ENCODE results near the gene TOR1A.

The TOR1A gene

DNA sequence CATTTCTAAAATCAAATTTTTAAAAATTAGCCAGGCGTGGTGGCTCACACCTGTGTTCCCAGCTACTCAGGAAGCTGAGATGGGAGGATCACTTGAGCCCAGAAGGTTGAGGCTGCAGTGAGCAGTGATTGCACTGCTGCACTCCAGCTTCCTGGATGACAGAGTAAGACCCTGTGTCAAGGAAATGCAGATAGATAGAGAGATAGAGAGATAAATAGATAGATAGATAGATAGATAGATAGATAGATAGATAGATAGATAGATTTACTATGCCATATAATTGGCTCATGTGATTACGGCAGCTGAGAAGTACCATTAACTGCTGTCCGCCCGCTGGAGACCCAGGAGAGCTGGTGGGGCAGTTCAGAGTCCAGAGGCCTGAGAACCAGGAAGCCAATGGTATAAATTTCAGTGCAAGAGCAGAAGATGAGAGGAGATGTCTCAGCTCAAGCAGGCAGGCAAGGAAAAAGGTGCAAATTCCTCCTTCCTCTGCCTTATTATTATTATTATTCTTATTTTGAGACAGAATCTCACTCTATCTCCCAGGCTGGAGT is 58.1 kb downstream of the TOR1A start:
- no peaks in the 10 kb centered on the region for H3K36me3 Mint-ChIP-seq
- no peaks in the 10 kb centered on the region for H3K4me1 Mint-ChIP-seq
- H3K27ac Mint-ChIP-seq: no peak overlapping the region
- H3K4me3 Mint-ChIP-seq: no peak overlapping the region
- no peaks in the 10 kb centered on the region for H3K9me3 Mint-ChIP-seq
- no peaks in the 10 kb centered on the region for H3K27me3 Mint-ChIP-seq

DNA sequence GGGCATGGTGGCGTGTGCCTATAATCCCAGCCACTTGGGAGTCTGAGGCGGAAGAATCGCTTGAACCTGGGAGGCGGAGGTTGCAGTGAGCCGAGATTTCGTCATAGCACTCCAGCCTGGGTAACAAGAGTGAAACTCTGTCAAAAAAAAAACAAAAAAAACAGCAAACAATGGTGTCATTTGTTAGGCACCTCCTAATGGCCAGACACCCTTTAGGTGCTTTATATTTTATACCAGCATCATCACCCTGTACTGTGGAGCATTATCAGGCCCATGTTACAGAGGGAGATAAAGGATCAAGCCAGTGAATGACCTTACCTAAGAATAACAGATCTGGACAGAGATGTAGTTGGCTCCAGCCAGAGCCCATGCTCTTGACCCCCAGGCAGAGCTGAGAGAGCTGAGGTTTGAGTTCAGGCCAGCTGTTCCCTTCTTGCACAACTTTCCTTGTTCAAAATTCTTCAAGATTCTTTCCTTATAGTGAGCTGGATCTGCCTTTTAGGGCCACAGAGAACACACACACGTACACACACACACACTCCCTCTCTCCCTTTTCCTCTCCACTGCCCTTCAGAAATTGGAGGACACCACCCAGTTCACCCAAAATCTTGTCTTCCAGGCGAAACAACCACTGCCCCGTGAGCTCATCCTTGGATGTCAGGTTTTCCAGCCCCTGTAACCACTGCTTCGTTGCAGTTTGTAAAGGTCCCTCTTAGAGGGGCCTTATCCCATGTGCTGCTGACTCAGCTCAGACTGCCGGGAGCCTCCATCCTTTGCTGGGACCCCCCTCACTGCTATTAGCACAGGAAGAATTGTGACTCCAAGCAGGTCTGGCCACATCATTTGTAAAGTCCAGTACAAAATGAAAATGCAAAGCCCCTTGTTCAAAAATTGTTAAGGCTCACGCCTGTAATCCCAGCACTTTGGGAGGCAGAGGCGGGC is 60.7 kb downstream of the TOR1A start:
- Mint-ChIP-seq H3K4me1 (peaks cover under 1% of the 10 kb centered on the region), H3K4me3 (no peak overlapping the region), H3K27ac (no peak overlapping the region), H3K9me3 (no peaks in the 10 kb centered on the region), H3K27me3 (no peaks in the 10 kb centered on the region), H3K36me3 (no peaks in the 10 kb centered on the region)
